Hematopoietic multipotent progenitor cell treated with erythropoietin and hydrocortisone succinate and interleukin-3 and kit ligand, for 17 days (in vitro differentiated cells): Measurements from ENCODE around the gene TRMT2A.
A peak's percentile ranks its signal among the peaks of the same experiment; 100 is the strongest.

Experiments
- DNase-seq: peaks from one replicate; pipeline ENCODE4 v3.0.0-alpha.2; 2015; ENCODE audit warnings: low spot score

TRMT2A gene

GRCh38 chr22:20118300-20119020 is 1.4 kb upstream of the TRMT2A start:
- no peak for DNase-seq

- peak; percentile 9 for DNase-seq
Observed at GRCh38 chr22:20117633-20118299, 740 bp upstream of the TRMT2A start.

- no peak for DNase-seq
Observed at GRCh38 chr22:20116376-20116950, 563 bp downstream of the TRMT2A start.

DNA sequence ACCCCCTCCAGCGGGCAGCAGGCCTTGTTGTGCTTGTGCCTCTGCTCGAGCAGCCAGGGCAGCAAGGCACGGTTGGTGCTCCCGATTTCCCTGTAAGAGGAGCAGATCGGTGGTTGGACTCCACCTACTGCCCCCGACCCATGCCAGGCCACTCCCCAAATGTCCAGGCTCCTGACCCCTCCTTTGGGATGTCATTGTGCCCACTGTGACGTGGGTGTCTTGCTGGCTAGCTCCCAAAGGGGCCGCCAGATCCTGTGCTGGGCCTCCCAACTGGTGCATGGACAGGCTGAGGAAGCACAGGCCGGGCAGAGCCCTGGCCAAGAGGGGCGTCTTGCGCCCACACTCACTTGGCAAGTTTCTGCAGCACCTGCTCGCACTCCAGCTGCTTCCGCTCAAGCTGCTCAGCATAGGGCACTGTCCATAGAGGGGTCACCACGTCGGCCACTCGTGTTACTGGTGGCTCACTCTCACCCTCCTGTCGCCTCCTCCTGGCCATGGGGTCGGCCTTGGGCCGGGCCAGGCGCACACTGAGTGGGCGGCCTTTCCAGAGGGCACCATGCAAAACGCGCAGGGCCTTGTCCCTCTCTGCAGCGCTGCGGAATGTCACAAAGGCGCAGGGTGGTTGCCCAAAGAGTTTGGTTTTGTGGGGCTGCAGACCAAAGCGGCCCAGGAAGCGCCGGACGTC is 1.2 kb downstream of the TRMT2A start, which contains the start of gene RANBP1:
RANBP1 (plus strand) TSS at position 414 of the 685 bp plus-strand sequence; CDS start at position 495, 81 bp downstream.
- DNase-seq: no peak

DNA sequence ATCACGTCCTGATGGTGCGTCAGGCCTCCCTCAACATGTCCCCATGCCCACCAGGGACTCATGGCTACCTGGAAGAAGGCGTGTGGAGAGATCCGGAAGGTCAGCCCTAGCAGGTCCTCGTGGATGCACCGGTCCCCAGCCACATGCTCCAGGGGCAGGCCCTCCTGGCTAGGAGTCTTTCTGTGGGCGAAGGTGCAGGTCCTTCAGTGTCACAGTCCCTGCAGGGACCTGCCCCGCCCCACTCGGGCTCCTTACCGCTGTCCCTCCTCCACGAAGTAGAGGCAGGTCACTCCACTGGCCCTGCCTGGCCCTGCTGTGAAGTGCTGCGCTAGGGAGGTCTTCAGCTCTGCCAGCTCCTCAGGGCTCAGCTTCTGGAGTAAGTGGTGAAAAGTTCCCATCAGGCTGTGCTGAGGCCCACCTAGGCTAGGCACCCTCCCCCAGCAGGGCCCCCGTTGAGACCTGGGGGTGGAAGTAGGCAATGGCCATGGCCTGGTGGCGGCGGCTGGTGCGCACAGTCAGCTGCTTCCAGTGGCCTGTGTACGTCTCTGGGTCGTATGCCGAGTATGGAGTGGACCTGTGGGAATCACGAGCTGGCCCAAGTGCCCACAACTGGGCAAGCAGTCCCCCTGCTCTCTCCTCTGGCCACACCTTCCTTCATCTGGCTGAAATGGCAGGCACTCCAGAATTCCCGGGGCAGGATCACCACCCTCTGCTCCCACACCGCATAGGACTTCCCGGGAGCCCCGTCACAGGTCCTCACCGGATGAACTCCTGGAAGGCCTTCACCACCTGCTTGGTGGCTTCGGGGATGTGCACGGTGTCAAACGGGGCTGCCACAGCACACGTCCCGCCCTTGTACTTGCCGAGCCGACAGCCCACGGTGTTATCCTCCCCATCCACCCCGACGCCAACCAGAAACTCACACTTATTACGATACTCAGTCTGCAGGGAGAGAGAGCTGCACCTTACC is 2.2 kb downstream of the TRMT2A start:
- DNase-seq: no peak

GRCh38 chr22:20113551-20114310 is 3.3 kb downstream of the TRMT2A start:
- DNase-seq: no peak

DNA sequence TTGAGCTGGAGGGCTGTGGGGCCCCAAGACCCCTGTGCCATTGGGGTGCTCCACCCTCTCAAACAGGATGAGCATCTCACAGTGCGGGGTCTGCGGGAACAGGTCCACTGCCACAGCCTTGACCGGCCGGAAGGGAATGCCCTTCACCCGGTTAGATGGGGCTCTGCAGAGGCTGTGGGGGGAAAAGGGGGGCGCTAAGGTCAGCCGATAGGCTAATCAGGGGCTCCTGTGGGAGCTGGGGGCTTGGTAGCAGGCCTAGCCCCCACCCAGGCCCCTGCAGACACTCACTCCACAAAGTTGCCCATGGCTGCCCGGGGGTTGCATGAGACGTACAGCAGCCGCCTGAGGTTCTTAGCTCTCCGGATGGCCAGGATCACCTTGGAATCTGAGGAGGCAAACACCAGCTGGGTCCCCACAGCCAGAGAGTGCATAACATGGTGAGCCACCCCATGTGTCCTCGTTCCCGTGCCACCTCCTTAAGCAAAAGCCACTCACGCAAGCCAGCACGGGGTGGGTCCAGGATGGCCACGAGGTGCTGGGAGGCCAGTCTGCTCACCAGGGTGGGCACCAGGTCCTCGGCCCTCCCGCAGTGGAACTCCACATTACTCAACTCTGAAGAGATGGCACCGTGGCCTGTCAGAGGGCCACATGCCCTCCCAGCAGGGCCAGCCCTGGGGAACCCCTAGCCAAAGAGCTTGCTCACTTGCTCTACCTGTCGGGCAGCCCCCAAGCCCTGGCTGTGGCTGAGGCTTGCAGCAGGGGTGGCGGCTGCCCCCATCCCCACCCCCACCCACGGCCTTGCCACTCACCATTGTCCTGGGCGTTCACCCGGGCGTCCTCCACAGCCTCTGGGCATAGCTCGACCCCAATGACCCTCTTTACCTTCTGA is 4.2 kb downstream of the TRMT2A start:
- no peak for DNase-seq

DNA sequence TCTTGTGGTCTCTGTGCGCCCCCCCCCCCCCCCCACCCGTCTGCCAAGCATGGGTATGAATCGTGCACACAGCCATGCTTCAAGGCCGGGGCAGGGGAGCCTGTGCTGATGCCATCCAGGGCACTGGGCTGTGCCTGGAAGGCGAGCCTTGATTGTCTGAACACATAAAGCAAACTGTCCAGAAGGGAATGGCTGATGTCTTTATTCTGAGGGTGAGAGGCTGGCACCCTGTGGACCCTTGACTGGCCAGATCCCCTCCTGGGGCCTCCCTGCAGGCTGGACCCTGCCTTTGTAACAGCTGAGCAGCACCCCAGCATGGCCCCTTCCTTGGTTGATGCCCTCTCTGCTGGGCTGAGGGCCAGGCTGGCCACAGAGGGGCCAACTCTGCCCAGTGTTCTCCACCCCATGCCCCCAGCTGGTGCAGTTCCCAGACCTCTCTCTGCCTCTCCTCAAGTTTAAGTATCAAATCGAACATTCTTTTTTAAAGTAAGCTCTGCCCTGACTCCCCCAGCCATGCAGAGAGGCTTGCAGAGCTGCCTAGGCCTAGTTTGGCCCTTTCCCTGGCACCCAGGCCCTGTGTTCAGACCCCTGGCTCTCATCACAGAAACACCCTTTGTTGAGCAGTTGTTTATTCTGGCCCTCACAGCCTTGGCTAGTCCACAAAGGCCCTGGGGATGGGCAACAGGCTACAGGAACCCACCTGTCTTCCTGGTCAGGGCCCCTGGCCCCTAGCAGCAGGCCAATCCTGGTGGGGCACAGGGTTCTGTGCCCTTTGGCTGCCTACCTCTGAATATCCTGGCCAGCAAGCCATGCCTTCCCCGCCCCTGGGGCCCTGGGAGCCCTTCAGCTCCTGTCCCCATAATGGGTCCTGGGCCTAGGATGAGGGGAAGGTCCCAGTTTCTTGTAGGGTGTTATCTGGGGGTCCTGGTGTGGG is 5.1 kb downstream of the TRMT2A start:
- no peak for DNase-seq

DNA sequence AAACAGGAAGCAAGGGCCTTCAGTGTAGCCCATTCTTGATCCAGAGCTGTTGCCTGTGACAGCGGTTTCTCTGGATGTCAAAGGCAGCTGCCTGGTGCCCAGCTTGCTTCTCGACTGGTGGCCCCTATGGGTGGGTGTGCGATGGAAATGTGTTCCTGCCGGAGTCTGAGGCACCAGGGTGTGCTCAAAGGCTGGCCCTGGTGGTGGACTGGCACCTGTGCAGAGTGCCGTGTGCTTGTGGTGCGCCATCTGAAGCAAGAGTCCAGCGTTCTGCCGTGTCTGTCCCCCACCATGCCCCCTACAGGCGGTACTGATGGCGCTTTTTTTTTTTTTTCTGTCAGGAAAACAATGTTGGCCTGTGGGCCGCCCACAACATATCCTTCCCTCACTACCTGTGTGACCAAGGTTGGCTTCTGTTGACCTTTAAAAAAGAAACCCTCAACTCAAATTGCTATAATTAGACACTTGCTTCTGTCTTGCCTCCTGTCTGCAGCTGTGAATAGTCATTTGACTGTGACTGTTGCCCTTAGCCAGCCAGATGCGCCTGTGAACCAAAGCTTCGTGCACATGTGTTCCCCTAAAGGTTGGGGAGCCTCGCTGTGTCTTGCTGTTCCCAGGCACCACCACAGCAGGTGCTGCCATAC is 5.9 kb downstream of the TRMT2A start:
- no peak for DNase-seq

GRCh38 chr22:20110359-20110985 is 6.6 kb downstream of the TRMT2A start:
- no peak for DNase-seq

DNA sequence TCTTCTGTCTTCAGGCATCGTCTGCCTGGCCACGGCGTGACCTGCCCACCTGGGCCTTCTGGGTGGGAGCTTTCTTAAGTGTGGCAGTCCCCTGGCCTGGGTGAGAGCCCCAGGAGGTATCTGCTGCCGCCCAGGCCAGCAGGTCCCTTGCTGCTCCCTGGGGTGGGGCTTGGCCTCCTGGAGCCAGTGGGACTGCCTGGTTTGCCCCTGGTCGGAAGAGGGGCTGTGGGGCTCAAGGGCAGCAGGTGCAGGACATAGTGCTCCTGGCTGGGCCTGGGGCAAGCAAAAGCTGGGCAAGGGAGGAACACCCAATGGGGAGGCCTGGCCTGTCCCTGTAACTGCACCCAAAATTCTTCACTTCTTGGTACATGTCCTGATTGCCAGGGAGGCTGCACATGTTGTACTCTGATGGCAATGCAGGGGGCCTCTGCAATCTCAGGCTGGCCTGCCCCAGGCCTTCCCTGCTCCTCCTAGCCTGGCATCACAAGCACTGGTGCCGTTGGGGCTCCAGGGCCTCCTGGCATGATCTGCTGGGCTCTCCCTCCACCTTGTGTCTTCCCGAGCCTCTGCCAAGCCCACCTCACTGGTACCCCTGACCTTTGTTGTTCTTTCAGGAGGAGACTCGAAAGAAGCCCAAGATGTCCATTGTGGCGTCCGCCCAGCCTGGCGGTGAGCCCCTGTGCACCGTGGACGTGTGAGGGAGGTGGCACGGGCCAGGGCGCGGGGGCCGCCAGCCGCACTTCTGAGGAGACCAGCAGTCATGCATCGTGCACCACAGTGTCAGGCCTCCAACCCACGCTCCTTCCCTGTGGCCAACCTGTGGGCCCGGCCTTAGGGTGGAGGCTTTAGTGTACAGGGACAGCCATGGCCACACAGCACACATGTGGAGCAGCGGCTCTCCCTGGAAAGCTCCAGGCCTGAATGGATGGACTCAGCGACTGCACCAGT is 7.3 kb downstream of the TRMT2A start:
- no peak for DNase-seq

DNA sequence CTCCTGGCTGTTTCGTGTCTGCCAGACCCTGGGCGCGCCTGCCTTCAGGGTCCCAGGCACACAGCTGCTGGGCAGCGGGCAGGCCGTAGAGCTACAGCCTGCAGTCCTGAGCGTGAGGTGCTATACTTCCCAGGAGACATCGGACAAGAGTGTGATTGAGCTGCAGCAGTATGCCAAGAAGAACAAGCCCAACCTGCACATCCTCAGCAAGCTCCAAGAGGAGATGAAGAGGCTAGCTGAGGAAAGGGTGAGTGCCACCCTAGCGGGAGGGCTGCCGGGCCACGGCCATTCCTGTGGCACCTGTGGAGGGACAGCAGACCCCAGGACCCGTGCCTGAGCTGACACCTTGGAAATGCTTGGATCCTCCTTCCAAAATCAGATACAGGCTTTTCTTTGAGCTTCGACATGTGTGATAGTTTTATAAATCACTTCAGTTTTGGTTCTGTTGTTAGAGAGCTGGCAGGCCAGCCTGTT is 8.2 kb downstream of the TRMT2A start:
- DNase-seq: no peak

DNA sequence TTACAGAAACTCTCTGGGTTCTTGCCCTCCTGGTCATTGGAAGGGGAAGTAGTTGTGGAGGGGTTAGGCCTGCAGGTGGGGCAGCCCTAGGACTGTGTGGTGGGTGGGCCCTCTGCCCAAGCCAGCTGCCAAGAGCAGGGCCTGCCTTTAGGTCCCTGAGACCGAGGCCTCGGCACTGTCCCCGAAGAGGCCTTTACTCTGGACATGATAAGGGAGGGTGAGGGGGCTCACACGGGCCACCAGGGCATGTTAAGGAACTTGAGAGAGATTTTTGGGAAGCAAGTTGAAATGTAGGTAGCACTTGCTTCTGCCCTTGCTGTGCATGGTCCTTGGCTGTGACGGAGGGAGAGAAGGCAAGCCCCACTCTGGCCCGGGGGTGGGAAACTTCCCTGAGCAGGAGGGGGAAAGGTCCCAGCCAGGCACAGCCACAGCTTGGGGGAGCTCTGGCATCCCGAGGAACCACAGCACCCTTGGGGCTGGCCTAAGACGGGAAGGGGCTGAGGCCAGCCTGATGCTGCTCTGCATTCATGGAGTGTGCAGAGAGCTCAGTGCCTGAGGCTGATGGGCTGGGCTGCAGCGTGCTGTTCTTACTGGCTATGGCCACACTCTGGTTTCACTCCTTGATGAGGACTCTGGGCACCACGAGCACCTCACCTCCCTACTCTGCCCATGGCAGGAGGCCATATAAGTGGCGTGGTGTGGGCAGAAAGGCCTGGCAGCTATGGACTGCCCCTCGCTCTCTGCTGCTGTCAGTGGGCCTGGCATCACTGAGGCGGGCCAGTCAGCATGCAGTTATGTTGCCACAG is 8.9 kb downstream of the TRMT2A start:
- DNase-seq: no peak

DNA sequence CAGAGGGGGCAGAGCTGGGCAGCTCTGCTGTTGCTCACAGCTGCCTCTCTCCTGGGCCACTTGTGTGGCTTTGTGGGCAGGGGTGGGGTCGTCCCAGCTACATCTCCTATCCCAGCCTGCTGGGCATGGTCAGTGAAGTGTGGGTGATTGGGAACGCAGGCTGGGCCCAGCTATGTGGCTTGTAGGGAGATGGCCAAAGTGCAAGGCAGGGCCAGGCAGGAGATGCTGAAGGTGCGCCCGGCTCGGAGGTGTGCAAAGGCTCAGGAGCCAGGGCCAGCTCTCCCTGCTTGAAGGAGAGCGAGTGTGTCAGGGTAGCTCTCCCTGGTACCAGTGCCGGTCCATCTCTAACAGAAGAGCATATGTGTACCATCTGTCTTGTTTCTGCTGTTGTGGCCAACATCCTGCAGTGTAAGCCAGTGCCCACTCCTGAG is 9.5 kb downstream of the TRMT2A start:
- no peak for DNase-seq

- no peak for DNase-seq
Observed at GRCh38 chr22:20106849-20107237, 10.2 kb downstream of the TRMT2A start.
